Measurements from ENCODE around the gene PML. TPM values are rescaled to one million over a fixed set of nuclear protein-coding genes. Genes with fewer than 3 reads are reported as not detected.

The PML gene
- total and polyA plus RNA-seq, 4 donors: 8.2 to 15.2 (median 10.8) TPM

- no peak overlapping the region for H3K9ac ChIP-seq (ENCODE audit: low read depth in 1 of 2, low read length in 2 of 2)
- H3K9me3 ChIP-seq (ENCODE audit: control insufficient read depth in 4 of 4, low read length in 3 of 4): no peaks in the 10 kb centered on the region
- no peak for DNase-seq (ENCODE audit: low spot score)
- H3K27me3 ChIP-seq (ENCODE audit: control insufficient read depth in 4 of 4, insufficient read depth in 4 of 4, low read length in 3 of 4): no peaks in the 10 kb centered on the region
- H3K27ac ChIP-seq (ENCODE audit: low read depth in 1 of 2, low read length in 2 of 2): no peak overlapping the region
- no peak for TF ChIP-seq NR2F2 (IDR thresholded peaks at IDR 0.05)
- no peak for TF ChIP-seq MAX (IDR thresholded peaks at IDR 0.05)
- TF ChIP-seq HNF4G (IDR thresholded peaks at IDR 0.05): no peak
- no peak for TF ChIP-seq HNF4A (conservative IDR thresholded peaks at IDR 0.05)
- no peak for TF ChIP-seq FOXA1 (IDR thresholded peaks at IDR 0.05)
- no peak for TF ChIP-seq FOXA2 (IDR thresholded peaks at IDR 0.05)
- peak in 1 of 2 donors; percentile 25 for TF ChIP-seq JUND (IDR thresholded peaks at IDR 0.05)
- TF ChIP-seq ZBTB33 (IDR thresholded peaks at IDR 0.05): no peak
- peaks cover 9 to 29% (median 21%) of the 10 kb centered on the region in 4 donors for H3K4me1 ChIP-seq (ENCODE audit: control insufficient read depth in 4 of 4, insufficient read depth in 4 of 4, low read length in 3 of 4)
- H3K36me3 ChIP-seq (ENCODE audit: control insufficient read depth in 4 of 4, insufficient read depth in 3 of 4, low read depth in 1 of 4, low read length in 3 of 4): peaks cover 0 to 12% (median 0%) of the 10 kb centered on the region in 4 donors
- H3K4me3 ChIP-seq (ENCODE audit: low read depth in 1 of 3, low read length in 3 of 3): no peak overlapping the region
- 87% methylated on average over 9 of the region's 9 CpGs for WGBS
These were observed 5.3 kb upstream of the PML start for GRCh38 chr15:73989001-73989798.

GRCh38 chr15:73990250-73991005, 4.1 kb upstream of the PML start:
- Histone ChIP-seq H3K4me3 (ENCODE audit: low read depth in 1 of 3, low read length in 3 of 3) (no peak overlapping the region), H3K27me3 (ENCODE audit: control insufficient read depth in 4 of 4, insufficient read depth in 4 of 4, low read length in 3 of 4) (no peaks in the 10 kb centered on the region), H3K4me1 (ENCODE audit: control insufficient read depth in 4 of 4, insufficient read depth in 4 of 4, low read length in 3 of 4) (peaks cover 9 to 35% (median 25%) of the 10 kb centered on the region in 4 donors), H3K27ac (ENCODE audit: low read depth in 1 of 2, low read length in 2 of 2) (no peak overlapping the region), H3K9me3 (ENCODE audit: control insufficient read depth in 4 of 4, low read length in 3 of 4) (no peaks in the 10 kb centered on the region), H3K9ac (ENCODE audit: low read depth in 1 of 2, low read length in 2 of 2) (no peak overlapping the region), H3K36me3 (ENCODE audit: control insufficient read depth in 4 of 4, insufficient read depth in 3 of 4, low read depth in 1 of 4, low read length in 3 of 4) (peaks cover 0 to 6% (median 0%) of the 10 kb centered on the region in 4 donors)
- no peak for DNase-seq (ENCODE audit: low spot score)
- no peak for TF ChIP-seq FOXA2 (IDR thresholded peaks at IDR 0.05)
- WGBS: 83% methylated on average over 9 of the region's 9 CpGs

GRCh38 chr15:73991260-73991659, 3.3 kb upstream of the PML start:
- TF ChIP-seq NR2F2 (IDR thresholded peaks at IDR 0.05) (peak; percentile 92), HNF4G (IDR thresholded peaks at IDR 0.05) (no peak)
- DNase-seq (ENCODE audit: low spot score): no peak
- 63% methylated on average over 5 of the region's 5 CpGs for WGBS
- peaks cover 9 to 41% (median 29%) of the 10 kb centered on the region in 4 donors for H3K4me1 ChIP-seq (ENCODE audit: control insufficient read depth in 4 of 4, insufficient read depth in 4 of 4, low read length in 3 of 4)
- H3K27me3 ChIP-seq (ENCODE audit: control insufficient read depth in 4 of 4, insufficient read depth in 4 of 4, low read length in 3 of 4): no peaks in the 10 kb centered on the region
- peak overlapping the region in 1 of 2 donors; percentile 48 for H3K9ac ChIP-seq (ENCODE audit: low read depth in 1 of 2, low read length in 2 of 2)
- no peaks in the 10 kb centered on the region for H3K9me3 ChIP-seq (ENCODE audit: control insufficient read depth in 4 of 4, low read length in 3 of 4)
- H3K36me3 ChIP-seq (ENCODE audit: control insufficient read depth in 4 of 4, insufficient read depth in 3 of 4, low read depth in 1 of 4, low read length in 3 of 4): peaks cover 0 to 6% (median 0%) of the 10 kb centered on the region in 4 donors
- H3K4me3 ChIP-seq (ENCODE audit: low read depth in 1 of 3, low read length in 3 of 3): peak overlapping the region; percentile 77 to 86 (median 79)
- peak overlapping the region; percentile 28 to 72 for H3K27ac ChIP-seq (ENCODE audit: low read depth in 1 of 2, low read length in 2 of 2)

Measured in liver (tissue), 9 donors.